ENCODE results near the gene DNAH9.

The DNAH9 gene

GRCh38 chr17:11598274-11599221, at the start of gene DNAH9:
Gene DNAH9 (plus strand): TSS chr17:11598470. CDS start chr17:11598499, 29 bp downstream.
- no peak for DNase-seq (ENCODE audit: low spot score)

- no peak for DNase-seq (ENCODE audit: low spot score)
Measured at GRCh38 chr17:11550431-11550830, 47.8 kb upstream of the DNAH9 start.

- DNase-seq (ENCODE audit: low spot score) = no peak
Measured at GRCh38 chr17:11551442-11551841, 46.8 kb upstream of the DNAH9 start.

GRCh38 chr17:11553135-11553534, 45.1 kb upstream of the DNAH9 start:
- no peak for DNase-seq (ENCODE audit: low spot score)

GRCh38 chr17:11554042-11554441, 44.2 kb upstream of the DNAH9 start:
- DNase-seq (ENCODE audit: low spot score) = no peak

- DNase-seq (ENCODE audit: low spot score) = no peak
Measured at GRCh38 chr17:11554542-11554941, 43.7 kb upstream of the DNAH9 start.

- DNase-seq (ENCODE audit: low spot score) = no peak
Measured at GRCh38 chr17:11555530-11555929, 42.7 kb upstream of the DNAH9 start.

- DNase-seq (ENCODE audit: low spot score) = no peak
Measured at GRCh38 chr17:11557727-11558452, 40.4 kb upstream of the DNAH9 start.

GRCh38 chr17:11558681-11559234, 39.5 kb upstream of the DNAH9 start:
- no peak for DNase-seq (ENCODE audit: low spot score)

GRCh38 chr17:11559601-11560000, 38.7 kb upstream of the DNAH9 start:
- DNase-seq (ENCODE audit: low spot score) = no peak

GRCh38 chr17:11561281-11561680, 37.0 kb upstream of the DNAH9 start:
- no peak for DNase-seq (ENCODE audit: low spot score)

- DNase-seq (ENCODE audit: low spot score) = no peak
Measured at GRCh38 chr17:11561702-11562101, 36.6 kb upstream of the DNAH9 start.

- DNase-seq (ENCODE audit: low spot score) = no peak
Measured at GRCh38 chr17:11564589-11565380, 33.5 kb upstream of the DNAH9 start.

- no peak for DNase-seq (ENCODE audit: low spot score)
Measured at GRCh38 chr17:11565591-11565990, 32.7 kb upstream of the DNAH9 start.

- no peak for DNase-seq (ENCODE audit: low spot score)
Measured at GRCh38 chr17:11578998-11579397, 19.3 kb upstream of the DNAH9 start.

GRCh38 chr17:11580677-11581076, 17.6 kb upstream of the DNAH9 start:
- DNase-seq (ENCODE audit: low spot score) = no peak

- no peak for DNase-seq (ENCODE audit: low spot score)
Measured at GRCh38 chr17:11582217-11582616, 16.1 kb upstream of the DNAH9 start.

- DNase-seq (ENCODE audit: low spot score) = no peak
Measured at GRCh38 chr17:11583306-11583992, 14.8 kb upstream of the DNAH9 start.

GRCh38 chr17:11589716-11590115, 8.6 kb upstream of the DNAH9 start:
- DNase-seq (ENCODE audit: low spot score) = no peak

GRCh38 chr17:11601661-11602060, 3.4 kb downstream of the DNAH9 start:
- no peak for DNase-seq (ENCODE audit: low spot score)

- DNase-seq (ENCODE audit: low spot score) = no peak
Measured at GRCh38 chr17:11608396-11608795, 10.1 kb downstream of the DNAH9 start.
